NCI-H2029 treated with DMSO at 0.1 percent for 48 hours (cell line): Measurements from ENCODE around the gene MANBA.
"Not testable (repeated sequence)": the region's sequence is repeated elsewhere in the genome, so short reads cannot be mapped to it uniquely, and the experiment has no call there.

Experiments
- DNase-seq: peaks from one replicate; lab custom pipeline; 2025; lab: John Stamatoyannopoulos, UW

Gene MANBA

GRCh38 chr4:102722740-102723139 lies 38.0 kb downstream of the MANBA start:
- DNase-seq: no peak

- not testable (repeated sequence) for DNase-seq
These were observed 41.8 kb downstream of the MANBA start for GRCh38 chr4:102718833-102719575.

GRCh38 chr4:102717448-102718092 lies 43.2 kb downstream of the MANBA start:
- no peak for DNase-seq

- no peak for DNase-seq
These were observed 45.7 kb downstream of the MANBA start for GRCh38 chr4:102715057-102715456.

- not testable (repeated sequence) for DNase-seq
These were observed 47.0 kb downstream of the MANBA start for GRCh38 chr4:102713774-102714173.

GRCh38 chr4:102713096-102713495 lies 47.7 kb downstream of the MANBA start:
- DNase-seq: no peak

GRCh38 chr4:102710986-102711385 lies 49.8 kb downstream of the MANBA start:
- no peak for DNase-seq

- DNase-seq: not testable (repeated sequence)
These were observed 51.7 kb downstream of the MANBA start for GRCh38 chr4:102709060-102709459.

- no peak for DNase-seq
These were observed 53.6 kb downstream of the MANBA start for GRCh38 chr4:102707150-102707549.

GRCh38 chr4:102705391-102705935 lies 55.3 kb downstream of the MANBA start:
- no peak for DNase-seq

GRCh38 chr4:102696758-102697157 lies 64.0 kb downstream of the MANBA start:
- DNase-seq: no peak

GRCh38 chr4:102694791-102695190 lies 66.0 kb downstream of the MANBA start:
- no peak for DNase-seq

- no peak for DNase-seq
These were observed 66.9 kb downstream of the MANBA start for GRCh38 chr4:102693861-102694260.

- DNase-seq: no peak
These were observed 67.4 kb downstream of the MANBA start for GRCh38 chr4:102693262-102693850.

- DNase-seq: no peak
These were observed 68.3 kb downstream of the MANBA start for GRCh38 chr4:102692474-102692873.

- DNase-seq: no peak
These were observed 72.8 kb downstream of the MANBA start for GRCh38 chr4:102687982-102688433.

- no peak for DNase-seq
These were observed 73.3 kb downstream of the MANBA start for GRCh38 chr4:102687373-102687981.

- no peak for DNase-seq
These were observed 75.0 kb downstream of the MANBA start for GRCh38 chr4:102685768-102686167.

- DNase-seq: no peak
These were observed 76.1 kb downstream of the MANBA start for GRCh38 chr4:102684610-102685052.

- no peak for DNase-seq
These were observed 76.7 kb downstream of the MANBA start for GRCh38 chr4:102683881-102684609.

- no peak for DNase-seq
These were observed 82.0 kb downstream of the MANBA start for GRCh38 chr4:102678695-102679335.
